HCEC 1CT (cell line): Measurements from ENCODE around the gene PARP11.
A peak's percentile ranks its signal among the peaks of the same experiment; 100 is the strongest.

Experiments used
- DNase-seq: peaks from one replicate; pipeline ENCODE4 v3.0.0-alpha.2; 2017

Gene PARP11

GRCh38 chr12:3872800-3873636, at the start of gene PARP11:
TSS of gene PARP11 (minus strand) at chr12:3873399. CDS start at chr12:3873229, 170 bp downstream.
- DNase-seq = peak; percentile 98

GRCh38 chr12:3922033-3922432, 48.8 kb upstream of the PARP11 start:
- no peak for DNase-seq

GRCh38 chr12:3921526-3921925, 48.3 kb upstream of the PARP11 start:
- no peak for DNase-seq

GRCh38 chr12:3921151-3921471, 47.9 kb upstream of the PARP11 start:
- DNase-seq = no peak

GRCh38 chr12:3920351-3921150, 47.4 kb upstream of the PARP11 start:
- DNase-seq = no peak

- no peak for DNase-seq
These were observed 40.1 kb upstream of the PARP11 start for GRCh38 chr12:3913278-3913677.

GRCh38 chr12:3912863-3913262, 39.7 kb upstream of the PARP11 start:
- no peak for DNase-seq

GRCh38 chr12:3911409-3911808, 38.2 kb upstream of the PARP11 start:
- DNase-seq = no peak

GRCh38 chr12:3905664-3906063, 32.5 kb upstream of the PARP11 start:
- no peak for DNase-seq

- DNase-seq = no peak
These were observed 31.8 kb upstream of the PARP11 start for GRCh38 chr12:3904999-3905398.

- DNase-seq = no peak
These were observed 29.7 kb upstream of the PARP11 start for GRCh38 chr12:3902921-3903320.

- no peak for DNase-seq
These were observed 27.9 kb upstream of the PARP11 start for GRCh38 chr12:3901116-3901515.

- DNase-seq = no peak
These were observed 25.6 kb upstream of the PARP11 start for GRCh38 chr12:3898756-3899155.

- DNase-seq = no peak
These were observed 24.3 kb upstream of the PARP11 start for GRCh38 chr12:3897371-3897971.

GRCh38 chr12:3896801-3897351, 23.7 kb upstream of the PARP11 start:
- no peak for DNase-seq

GRCh38 chr12:3896356-3896755, 23.2 kb upstream of the PARP11 start:
- DNase-seq = no peak

GRCh38 chr12:3892631-3893030, 19.4 kb upstream of the PARP11 start:
- no peak for DNase-seq

- DNase-seq = no peak
These were observed 18.0 kb upstream of the PARP11 start for GRCh38 chr12:3891201-3891600.

- no peak for DNase-seq
These were observed 15.5 kb upstream of the PARP11 start for GRCh38 chr12:3888659-3889058.

- peak; percentile 53 for DNase-seq
These were observed 12.3 kb upstream of the PARP11 start for GRCh38 chr12:3885277-3886094.

- DNase-seq = no peak
These were observed 11.5 kb upstream of the PARP11 start for GRCh38 chr12:3884671-3885070.

GRCh38 chr12:3882896-3883564, 9.8 kb upstream of the PARP11 start:
- DNase-seq = peak; percentile 57
